ENCODE results near the gene ALG11.

Gene ALG11

GRCh38 chr13:51970349-51970748 is 41.8 kb upstream of the ALG11 start:
- H3F3A ChIP-seq (ENCODE audit: low read depth) = no peaks in the 10 kb centered on the region
- TF ChIP-seq CTCF (conservative IDR thresholded peaks at IDR 0.05; ENCODE audit: low read length) (no peak), EZH2phosphoT487 (IDR thresholded peaks at IDR 0.05; ENCODE audit: borderline replicate concordance) (no peak)
- H3K9me3 ChIP-seq (ENCODE audit: insufficient read depth, low read depth, low read length) = no peaks in the 10 kb centered on the region
- H3K9me2 ChIP-seq (replicated peaks; ENCODE audit: low read depth, low read length) = no peaks in the 10 kb centered on the region
- no peak overlapping the region for H3K4me2 ChIP-seq (ENCODE audit: low read depth, low read length, poor library complexity, severe bottlenecking)
- H4K20me1 ChIP-seq (ENCODE audit: insufficient read depth, low read length, poor library complexity, severe bottlenecking) = no peaks in the 10 kb centered on the region
- H3K27me3 ChIP-seq (ENCODE audit: insufficient read depth, low read length, poor library complexity, severe bottlenecking) = no peaks in the 10 kb centered on the region
- H3K4me3 ChIP-seq (ENCODE audit: low read length, poor library complexity, severe bottlenecking) = no peak overlapping the region
- no peaks in the 10 kb centered on the region for H3K79me2 ChIP-seq (ENCODE audit: insufficient read depth, low read length)
- no peaks in the 10 kb centered on the region for H3K36me3 ChIP-seq (ENCODE audit: insufficient read depth, low read length)
- peaks cover 8% of the 10 kb centered on the region for H3K4me1 ChIP-seq (ENCODE audit: insufficient read depth, low read length, poor library complexity, severe bottlenecking)
- no peak overlapping the region for H3K9ac ChIP-seq (ENCODE audit: low read depth, low read length, poor library complexity, severe bottlenecking)
- H2AFZ ChIP-seq (ENCODE audit: low read length) = no peak overlapping the region

- H3K4me1 ChIP-seq (ENCODE audit: insufficient read depth, low read length, poor library complexity, severe bottlenecking) = peaks cover 8% of the 10 kb centered on the region
- no peaks in the 10 kb centered on the region for H3K9me3 ChIP-seq (ENCODE audit: insufficient read depth, low read depth, low read length)
- H3F3A ChIP-seq (ENCODE audit: low read depth) = no peaks in the 10 kb centered on the region
- no peak overlapping the region for H3K4me2 ChIP-seq (ENCODE audit: low read depth, low read length, poor library complexity, severe bottlenecking)
- no peak overlapping the region for H2AFZ ChIP-seq (ENCODE audit: low read length)
- TF ChIP-seq CTCF (conservative IDR thresholded peaks at IDR 0.05; ENCODE audit: low read length) (no peak), EZH2phosphoT487 (IDR thresholded peaks at IDR 0.05; ENCODE audit: borderline replicate concordance) (no peak)
- no peaks in the 10 kb centered on the region for H4K20me1 ChIP-seq (ENCODE audit: insufficient read depth, low read length, poor library complexity, severe bottlenecking)
- no peak overlapping the region for H3K4me3 ChIP-seq (ENCODE audit: low read length, poor library complexity, severe bottlenecking)
- H3K27me3 ChIP-seq (ENCODE audit: insufficient read depth, low read length, poor library complexity, severe bottlenecking) = no peaks in the 10 kb centered on the region
- H3K9ac ChIP-seq (ENCODE audit: low read depth, low read length, poor library complexity, severe bottlenecking) = no peak overlapping the region
- H3K79me2 ChIP-seq (ENCODE audit: insufficient read depth, low read length) = no peaks in the 10 kb centered on the region
- no peaks in the 10 kb centered on the region for H3K9me2 ChIP-seq (replicated peaks; ENCODE audit: low read depth, low read length)
- no peaks in the 10 kb centered on the region for H3K36me3 ChIP-seq (ENCODE audit: insufficient read depth, low read length)
These were observed 40.4 kb upstream of the ALG11 start for GRCh38 chr13:51971520-51972426.

- H3K27me3 ChIP-seq (ENCODE audit: insufficient read depth, low read length, poor library complexity, severe bottlenecking) = no peaks in the 10 kb centered on the region
- H3K9ac ChIP-seq (ENCODE audit: low read depth, low read length, poor library complexity, severe bottlenecking) = no peak overlapping the region
- no peak overlapping the region for H3K4me2 ChIP-seq (ENCODE audit: low read depth, low read length, poor library complexity, severe bottlenecking)
- H3K79me2 ChIP-seq (ENCODE audit: insufficient read depth, low read length) = no peaks in the 10 kb centered on the region
- no peaks in the 10 kb centered on the region for H3F3A ChIP-seq (ENCODE audit: low read depth)
- H3K4me3 ChIP-seq (ENCODE audit: low read length, poor library complexity, severe bottlenecking) = no peak overlapping the region
- no peaks in the 10 kb centered on the region for H3K9me3 ChIP-seq (ENCODE audit: insufficient read depth, low read depth, low read length)
- no peak for TF ChIP-seq EZH2phosphoT487 (IDR thresholded peaks at IDR 0.05; ENCODE audit: borderline replicate concordance)
- no peak for TF ChIP-seq CTCF (conservative IDR thresholded peaks at IDR 0.05; ENCODE audit: low read length)
- H3K9me2 ChIP-seq (replicated peaks; ENCODE audit: low read depth, low read length) = no peaks in the 10 kb centered on the region
- H2AFZ ChIP-seq (ENCODE audit: low read length) = no peak overlapping the region
- peaks cover 8% of the 10 kb centered on the region for H3K4me1 ChIP-seq (ENCODE audit: insufficient read depth, low read length, poor library complexity, severe bottlenecking)
- H4K20me1 ChIP-seq (ENCODE audit: insufficient read depth, low read length, poor library complexity, severe bottlenecking) = no peaks in the 10 kb centered on the region
- H3K36me3 ChIP-seq (ENCODE audit: insufficient read depth, low read length) = no peaks in the 10 kb centered on the region
These were observed 37.7 kb upstream of the ALG11 start for GRCh38 chr13:51974482-51974881.

All from Loucy (cell line).